Measurements from ENCODE around the gene RNF213.
"Not testable (repeated sequence)": the region's sequence is repeated elsewhere in the genome, so short reads cannot be mapped to it uniquely, and the experiment has no call there.

Gene RNF213

GRCh38 chr17:80242505-80242904, 18.1 kb upstream of the RNF213 start:
- Histone ChIP-seq H3K9ac (ENCODE audit: low read length) (no peak overlapping the region), H3K4me3 (ENCODE audit: insufficient read depth, low read length, poor library complexity, severe bottlenecking) (no peak overlapping the region), H2AFZ (ENCODE audit: low read depth, low read length, severe bottlenecking) (no peak overlapping the region), H3K27me3 (ENCODE audit: low read length) (no peaks in the 10 kb centered on the region), H3K9me3 (ENCODE audit: insufficient read depth, low read length) (no peaks in the 10 kb centered on the region), H3K9me2 (replicated peaks; ENCODE audit: insufficient read depth, low read length) (no peaks in the 10 kb centered on the region), H3K27ac (ENCODE audit: low read depth, low read length) (no peak overlapping the region), H4K20me1 (ENCODE audit: low read depth, low read length) (no peaks in the 10 kb centered on the region), H3K79me2 (ENCODE audit: insufficient read depth, low read length) (no peaks in the 10 kb centered on the region), H3K4me2 (ENCODE audit: low read depth, low read length, poor library complexity, severe bottlenecking) (no peak overlapping the region), H3K36me3 (ENCODE audit: low read length) (no peaks in the 10 kb centered on the region), H3F3A (ENCODE audit: insufficient read depth) (no peaks in the 10 kb centered on the region)
- TF ChIP-seq CTCF (IDR thresholded peaks at IDR 0.05; ENCODE audit: insufficient read depth, low read length, poor library complexity, severe bottlenecking), result no peak
- no peak for TF ChIP-seq EZH2phosphoT487 (conservative IDR thresholded peaks at IDR 0.05; ENCODE audit: low read length)

GRCh38 chr17:80243526-80244433, 16.9 kb upstream of the RNF213 start:
- Histone ChIP-seq H3K27me3 (ENCODE audit: low read length) (no peaks in the 10 kb centered on the region), H3K4me2 (ENCODE audit: low read depth, low read length, poor library complexity, severe bottlenecking) (no peak overlapping the region), H3K9ac (ENCODE audit: low read length) (no peak overlapping the region), H3K27ac (ENCODE audit: low read depth, low read length) (no peak overlapping the region), H3K79me2 (ENCODE audit: insufficient read depth, low read length) (no peaks in the 10 kb centered on the region), H3K36me3 (ENCODE audit: low read length) (no peaks in the 10 kb centered on the region), H3F3A (ENCODE audit: insufficient read depth) (no peaks in the 10 kb centered on the region), H2AFZ (ENCODE audit: low read depth, low read length, severe bottlenecking) (no peak overlapping the region), H3K4me3 (ENCODE audit: insufficient read depth, low read length, poor library complexity, severe bottlenecking) (no peak overlapping the region), H3K9me2 (replicated peaks; ENCODE audit: insufficient read depth, low read length) (no peaks in the 10 kb centered on the region), H4K20me1 (ENCODE audit: low read depth, low read length) (no peaks in the 10 kb centered on the region), H3K9me3 (ENCODE audit: insufficient read depth, low read length) (no peaks in the 10 kb centered on the region)
- TF ChIP-seq EZH2phosphoT487 (conservative IDR thresholded peaks at IDR 0.05; ENCODE audit: low read length) (no peak), CTCF (IDR thresholded peaks at IDR 0.05; ENCODE audit: insufficient read depth, low read length, poor library complexity, severe bottlenecking) (no peak)

- H3K36me3 ChIP-seq (ENCODE audit: low read length); H3K27ac ChIP-seq (ENCODE audit: low read depth, low read length); H3K9me2 ChIP-seq (replicated peaks; ENCODE audit: insufficient read depth, low read length); H3K9ac ChIP-seq (ENCODE audit: low read length); H2AFZ ChIP-seq (ENCODE audit: low read depth, low read length, severe bottlenecking); H3F3A ChIP-seq (ENCODE audit: insufficient read depth); H3K9me3 ChIP-seq (ENCODE audit: insufficient read depth, low read length); H4K20me1 ChIP-seq (ENCODE audit: low read depth, low read length); H3K27me3 ChIP-seq (ENCODE audit: low read length); H3K4me2 ChIP-seq (ENCODE audit: low read depth, low read length, poor library complexity, severe bottlenecking); H3K4me3 ChIP-seq (ENCODE audit: insufficient read depth, low read length, poor library complexity, severe bottlenecking); H3K79me2 ChIP-seq (ENCODE audit: insufficient read depth, low read length): not testable (repeated sequence)
Measured at GRCh38 chr17:80244448-80244847, 16.2 kb upstream of the RNF213 start.

- no peak overlapping the region for H2AFZ ChIP-seq (ENCODE audit: low read depth, low read length, severe bottlenecking)
- H3K9me3 ChIP-seq (ENCODE audit: insufficient read depth, low read length), result no peaks in the 10 kb centered on the region
- H3K36me3 ChIP-seq (ENCODE audit: low read length), result no peaks in the 10 kb centered on the region
- H3K27ac ChIP-seq (ENCODE audit: low read depth, low read length), result no peak overlapping the region
- no peaks in the 10 kb centered on the region for H3K79me2 ChIP-seq (ENCODE audit: insufficient read depth, low read length)
- H3K9ac ChIP-seq (ENCODE audit: low read length), result no peak overlapping the region
- no peak for TF ChIP-seq EZH2phosphoT487 (conservative IDR thresholded peaks at IDR 0.05; ENCODE audit: low read length)
- no peak for TF ChIP-seq CTCF (IDR thresholded peaks at IDR 0.05; ENCODE audit: insufficient read depth, low read length, poor library complexity, severe bottlenecking)
- no peaks in the 10 kb centered on the region for H3K9me2 ChIP-seq (replicated peaks; ENCODE audit: insufficient read depth, low read length)
- no peak overlapping the region for H3K4me3 ChIP-seq (ENCODE audit: insufficient read depth, low read length, poor library complexity, severe bottlenecking)
- no peaks in the 10 kb centered on the region for H3F3A ChIP-seq (ENCODE audit: insufficient read depth)
- H3K4me2 ChIP-seq (ENCODE audit: low read depth, low read length, poor library complexity, severe bottlenecking), result no peak overlapping the region
- no peaks in the 10 kb centered on the region for H3K27me3 ChIP-seq (ENCODE audit: low read length)
- no peaks in the 10 kb centered on the region for H4K20me1 ChIP-seq (ENCODE audit: low read depth, low read length)
Measured at GRCh38 chr17:80244871-80245509, 15.7 kb upstream of the RNF213 start.

Measured in SU-DHL-6 (cell line).